Measurements from ENCODE around the gene TPRN.

TPRN gene

GRCh38 chr9:137191691-137192447 lies 8.7 kb downstream of the TPRN start:
- DNase-seq (no peak), ATAC-seq (no peak)
- Mint-ChIP-seq H3K4me3 (no peak overlapping the region), H3K27ac (no peak overlapping the region), H3K4me1 (peaks cover 35% of the 10 kb centered on the region), H3K9me3 (no peaks in the 10 kb centered on the region), H3K27me3 (no peaks in the 10 kb centered on the region)

- ATAC-seq = no peak
- no peak overlapping the region for H3K27ac Mint-ChIP-seq
- no peaks in the 10 kb centered on the region for H3K27me3 Mint-ChIP-seq
- no peak for DNase-seq
- H3K4me3 Mint-ChIP-seq = peak overlapping the region in 1 of 2 donors; percentile 70
- H3K9me3 Mint-ChIP-seq = no peaks in the 10 kb centered on the region
- peaks cover 41% of the 10 kb centered on the region for H3K4me1 Mint-ChIP-seq
Observed at GRCh38 chr9:137191245-137191644, 9.3 kb downstream of the TPRN start.

- Mint-ChIP-seq H3K9me3 (no peaks in the 10 kb centered on the region), H3K4me3 (peak overlapping the region; percentile 91 to 98), H3K27me3 (no peaks in the 10 kb centered on the region), H3K4me1 (peaks cover 49% of the 10 kb centered on the region), H3K27ac (peak overlapping the region; percentile 78 to 95)
- DNase-seq (no peak), ATAC-seq (no peak)
Observed at GRCh38 chr9:137190315-137190856, 10.2 kb downstream of the TPRN start.

- ATAC-seq = no peak
- H3K27ac Mint-ChIP-seq = peak overlapping the region; percentile 78 to 90
Observed at GRCh38 chr9:137189297-137190295, 10.9 kb downstream of the TPRN start.

GRCh38 chr9:137188490-137189296 lies 11.8 kb downstream of the TPRN start, which contains the start of the genes ANAPC2 and SSNA1:
Gene ANAPC2, minus strand, starts transcription at chr9:137188560. Its CDS starts 28 bp downstream, at chr9:137188532.
Gene SSNA1, plus strand, starts transcription at chr9:137188676. Its CDS starts 51 bp downstream, at chr9:137188727.
- ATAC-seq = peak; percentile 86
- peak within 1 kb of the TSS; percentile 91 to 98 for H3K4me3 Mint-ChIP-seq
- peaks cover 62% of the 10 kb centered on the region for H3K4me1 Mint-ChIP-seq
- no peaks in the 10 kb centered on the region for H3K9me3 Mint-ChIP-seq
- peak within 1 kb of the TSS; percentile 90 to 96 for H3K27ac Mint-ChIP-seq
- H3K27me3 Mint-ChIP-seq = no peaks in the 10 kb centered on the region
- DNase-seq = peak; percentile 95 to 97

More at GRCh38 chr9:137189297-137190295, 10.9 kb downstream of the TPRN start:
- Mint-ChIP-seq H3K27me3 (no peaks in the 10 kb centered on the region), H3K9me3 (no peaks in the 10 kb centered on the region), H3K4me3 (peak overlapping the region; percentile 91 to 98), H3K4me1 (peaks cover 54% of the 10 kb centered on the region)
- DNase-seq = no peak

GRCh38 chr9:137188086-137188489 lies 12.5 kb downstream of the TPRN start:
- Mint-ChIP-seq H3K27me3 (no peaks in the 10 kb centered on the region), H3K4me1 (peaks cover 62% of the 10 kb centered on the region), H3K27ac (peak overlapping the region; percentile 90 to 96), H3K4me3 (peak overlapping the region; percentile 85 to 98), H3K9me3 (no peaks in the 10 kb centered on the region)
- DNase-seq (no peak), ATAC-seq (peak; percentile 3)

- peaks cover 62% of the 10 kb centered on the region for H3K4me1 Mint-ChIP-seq
- DNase-seq (no peak), ATAC-seq (no peak)
- no peaks in the 10 kb centered on the region for H3K9me3 Mint-ChIP-seq
- peak overlapping the region; percentile 85 to 98 for H3K4me3 Mint-ChIP-seq
- H3K27ac Mint-ChIP-seq = peak overlapping the region; percentile 90 to 96
- no peaks in the 10 kb centered on the region for H3K27me3 Mint-ChIP-seq
Observed at GRCh38 chr9:137187386-137187785, 13.2 kb downstream of the TPRN start.

GRCh38 chr9:137186385-137186784 lies 14.2 kb downstream of the TPRN start:
- ATAC-seq = no peak
- no peak for DNase-seq
- H3K4me3 Mint-ChIP-seq = peak overlapping the region; percentile 85 to 98
- no peaks in the 10 kb centered on the region for H3K27me3 Mint-ChIP-seq
- H3K9me3 Mint-ChIP-seq = no peaks in the 10 kb centered on the region
- H3K27ac Mint-ChIP-seq = peak overlapping the region in 1 of 2 donors; percentile 83
- peaks cover 62% of the 10 kb centered on the region for H3K4me1 Mint-ChIP-seq

GRCh38 chr9:137185921-137186320 lies 14.6 kb downstream of the TPRN start:
- Mint-ChIP-seq H3K27ac (no peak overlapping the region), H3K4me1 (peaks cover 57% of the 10 kb centered on the region), H3K4me3 (peak overlapping the region in 1 of 2 donors; percentile 10)

GRCh38 chr9:137184881-137185660 lies 15.5 kb downstream of the TPRN start:
- no peak for ATAC-seq
- Mint-ChIP-seq H3K27me3 (no peaks in the 10 kb centered on the region), H3K27ac (peak overlapping the region in 1 of 2 donors; percentile 92), H3K9me3 (no peaks in the 10 kb centered on the region), H3K4me3 (peak overlapping the region in 1 of 2 donors; percentile 18), H3K4me1 (peaks cover 48% of the 10 kb centered on the region)
- DNase-seq = no peak

More at GRCh38 chr9:137185921-137186320, 14.6 kb downstream of the TPRN start:
- DNase-seq (no peak), ATAC-seq (no peak)
- Mint-ChIP-seq H3K27me3 (no peaks in the 10 kb centered on the region), H3K9me3 (no peaks in the 10 kb centered on the region)

GRCh38 chr9:137183980-137184595 lies 16.5 kb downstream of the TPRN start:
- DNase-seq (no peak), ATAC-seq (no peak)
- H3K27me3 Mint-ChIP-seq = no peaks in the 10 kb centered on the region
- H3K4me3 Mint-ChIP-seq = no peak overlapping the region
- no peaks in the 10 kb centered on the region for H3K9me3 Mint-ChIP-seq
- peaks cover 39% of the 10 kb centered on the region for H3K4me1 Mint-ChIP-seq
- peak overlapping the region; percentile 31 to 92 for H3K27ac Mint-ChIP-seq

- Mint-ChIP-seq H3K4me3 (no peak overlapping the region), H3K27me3 (no peaks in the 10 kb centered on the region), H3K27ac (peak overlapping the region in 1 of 2 donors; percentile 85), H3K4me1 (peaks cover 36% of the 10 kb centered on the region), H3K9me3 (no peaks in the 10 kb centered on the region)
- DNase-seq = no peak
- ATAC-seq = no peak
Observed at GRCh38 chr9:137182836-137183235, 17.7 kb downstream of the TPRN start.

- Mint-ChIP-seq H3K4me3 (no peak overlapping the region), H3K4me1 (peaks cover 25% of the 10 kb centered on the region), H3K9me3 (no peaks in the 10 kb centered on the region), H3K27ac (no peak overlapping the region), H3K27me3 (no peaks in the 10 kb centered on the region)
- DNase-seq (no peak), ATAC-seq (no peak)
Observed at GRCh38 chr9:137181680-137182079, 18.9 kb downstream of the TPRN start.

- ATAC-seq (no peak), DNase-seq (no peak)
- Mint-ChIP-seq H3K9me3 (no peaks in the 10 kb centered on the region), H3K27me3 (peaks cover 5% of the 10 kb centered on the region), H3K4me3 (no peak overlapping the region), H3K4me1 (peaks cover 17% of the 10 kb centered on the region), H3K27ac (no peak overlapping the region)
Observed at GRCh38 chr9:137180491-137180890, 20.1 kb downstream of the TPRN start.

Measured in stimulated activated naive CD8-positive, alpha-beta T cell treated with anti-CD3 and anti-CD28 coated beads, Interleukin-15, amount 100 ng/mL, for 72 hours (primary cell).